IPS-15b (cell line): ENCODE data around the gene ZNF641.

Experiments used
- H3K27me3 ChIP-seq: one replicate; pipeline ENCODE4 v1.6.1; 2013; ENCODE audit warnings: low read length; ENCODE audit not compliant: control insufficient read depth, insufficient read depth
- H3K36me3 ChIP-seq: one replicate; pipeline ENCODE4 v1.6.1; 2013; ENCODE audit warnings: low read length; ENCODE audit not compliant: control insufficient read depth, insufficient read depth
- H3K4me1 ChIP-seq: one replicate; pipeline ENCODE4 v1.6.1; 2013; ENCODE audit warnings: mild to moderate bottlenecking, low read length; ENCODE audit not compliant: control insufficient read depth, insufficient read depth
- H3K4me3 ChIP-seq: one replicate; pipeline ENCODE4 v1.5.1; 2013; ENCODE audit warnings: low read depth, low read length
- H3K9ac ChIP-seq: one replicate; pipeline ENCODE4 v1.6.1; 2013; ENCODE audit warnings: low read depth, mild to moderate bottlenecking, low read length
- H3K9me3 ChIP-seq: one replicate; pipeline ENCODE4 v1.6.1; 2013; ENCODE audit warnings: mild to moderate bottlenecking, low read length; ENCODE audit not compliant: control insufficient read depth, insufficient read depth

ZNF641 gene

GRCh38 chr12:48350249-48351021 is at the start of gene ZNF641:
Gene ZNF641, minus strand, starts transcription at chr12:48350919. Its CDS starts 2,829 bp downstream, at chr12:48348090.
- peaks cover 3% of the 10 kb centered on the region for H3K4me1 ChIP-seq
- no peaks in the 10 kb centered on the region for H3K36me3 ChIP-seq
- no peaks in the 10 kb centered on the region for H3K9me3 ChIP-seq
- peaks cover 29% of the 10 kb centered on the region for H3K27me3 ChIP-seq
- peak within 1 kb of the TSS; percentile 93 for H3K4me3 ChIP-seq
- peak within 1 kb of the TSS; percentile 37 for H3K9ac ChIP-seq

GRCh38 chr12:48390026-48390425 is 39.3 kb upstream of the ZNF641 start:
- H3K9ac ChIP-seq: no peak overlapping the region
- H3K27me3 ChIP-seq: peaks cover 5% of the 10 kb centered on the region
- H3K4me3 ChIP-seq: no peak overlapping the region
- no peaks in the 10 kb centered on the region for H3K36me3 ChIP-seq
- no peaks in the 10 kb centered on the region for H3K9me3 ChIP-seq
- H3K4me1 ChIP-seq: no peaks in the 10 kb centered on the region

DNA sequence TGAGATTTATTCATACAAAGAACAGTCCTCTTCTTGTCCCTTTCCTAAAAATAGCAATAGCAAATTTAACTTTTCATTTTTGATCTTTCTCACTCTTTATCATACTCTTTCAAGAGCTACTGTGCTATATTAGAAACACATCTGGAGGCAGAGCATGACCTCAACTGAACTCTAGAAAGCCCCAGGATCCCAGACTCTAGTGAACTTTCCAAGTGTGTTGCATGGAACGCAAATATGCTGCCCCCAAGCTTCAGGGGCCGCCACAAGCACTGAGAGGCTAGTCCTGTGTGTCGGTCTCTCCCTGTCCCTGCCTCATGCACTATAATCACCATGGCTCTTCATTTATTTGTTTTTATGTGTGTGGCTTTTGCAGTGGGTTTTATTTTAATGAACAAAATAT is 38.7 kb upstream of the ZNF641 start:
- Histone ChIP-seq H3K36me3 (no peaks in the 10 kb centered on the region), H3K4me3 (no peak overlapping the region), H3K4me1 (no peaks in the 10 kb centered on the region), H3K9me3 (no peaks in the 10 kb centered on the region), H3K27me3 (peaks cover 4% of the 10 kb centered on the region), H3K9ac (no peak overlapping the region)

DNA sequence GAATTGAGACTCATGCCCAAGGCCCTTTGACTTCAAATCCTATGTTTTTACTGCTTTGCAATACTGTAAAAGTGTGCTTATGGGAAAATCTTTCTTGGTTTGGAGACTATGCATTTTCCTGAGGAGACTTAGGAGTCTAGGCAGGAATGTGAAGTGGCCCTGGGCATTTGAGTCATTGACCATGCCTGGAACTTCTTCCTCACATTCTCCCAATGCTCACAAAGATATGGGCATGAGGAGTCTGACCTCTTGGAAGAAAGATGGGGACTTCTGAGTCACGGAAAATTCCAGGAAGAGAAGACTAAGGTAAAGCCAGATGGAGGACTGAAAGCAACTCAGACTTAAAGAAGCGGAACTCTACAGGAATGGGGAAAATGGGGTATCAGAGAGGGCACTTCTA is 38.2 kb upstream of the ZNF641 start:
- no peaks in the 10 kb centered on the region for H3K36me3 ChIP-seq
- no peak overlapping the region for H3K9ac ChIP-seq
- no peak overlapping the region for H3K4me3 ChIP-seq
- no peaks in the 10 kb centered on the region for H3K9me3 ChIP-seq
- H3K4me1 ChIP-seq: no peaks in the 10 kb centered on the region
- no peaks in the 10 kb centered on the region for H3K27me3 ChIP-seq

DNA sequence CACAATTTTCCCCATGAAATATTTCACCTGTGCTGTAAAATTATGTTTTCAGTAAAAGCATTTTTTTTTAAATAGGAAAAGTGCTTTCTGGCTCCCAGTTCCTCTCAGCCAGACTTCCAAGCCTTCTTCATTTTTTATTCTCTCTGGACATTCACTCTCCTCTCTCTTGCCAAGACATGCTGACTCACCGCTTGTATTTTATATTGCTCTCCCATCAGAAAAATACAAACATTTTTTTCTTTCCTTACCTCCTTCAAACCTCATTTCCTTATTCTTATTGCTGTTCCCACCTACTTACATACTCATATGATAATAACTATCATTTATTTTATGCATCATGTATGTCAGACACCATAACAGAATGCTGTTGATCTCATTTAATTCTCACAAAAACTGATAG is 37.7 kb upstream of the ZNF641 start:
- Histone ChIP-seq H3K27me3 (no peaks in the 10 kb centered on the region), H3K4me3 (no peak overlapping the region), H3K9ac (no peak overlapping the region), H3K9me3 (no peaks in the 10 kb centered on the region), H3K4me1 (no peaks in the 10 kb centered on the region), H3K36me3 (no peaks in the 10 kb centered on the region)

DNA sequence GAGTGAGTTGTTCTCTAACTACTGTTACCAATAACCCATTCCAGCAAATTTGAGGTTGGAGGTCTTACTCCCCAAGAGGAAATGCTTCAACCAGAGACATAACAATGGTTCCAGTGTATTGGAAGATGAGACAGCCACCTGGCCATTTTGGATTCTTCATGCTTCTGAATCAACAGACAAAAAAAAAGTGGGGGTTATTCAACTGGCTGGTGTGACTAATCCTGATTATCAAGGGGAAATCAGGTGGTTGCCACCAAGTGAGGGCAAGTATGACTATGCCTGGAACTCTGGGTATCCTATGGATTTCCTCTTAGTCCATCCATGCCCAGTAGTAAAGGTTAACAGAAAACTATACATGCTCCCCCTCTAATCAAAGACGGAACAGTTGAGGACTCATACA is 29.9 kb upstream of the ZNF641 start:
- no peak overlapping the region for H3K9ac ChIP-seq
- H3K36me3 ChIP-seq: no peaks in the 10 kb centered on the region
- H3K9me3 ChIP-seq: peaks cover 3% of the 10 kb centered on the region
- H3K4me3 ChIP-seq: no peak overlapping the region
- H3K4me1 ChIP-seq: no peaks in the 10 kb centered on the region
- H3K27me3 ChIP-seq: peaks cover 5% of the 10 kb centered on the region

- Histone ChIP-seq H3K27me3 (peaks cover 5% of the 10 kb centered on the region), H3K9ac (no peak overlapping the region), H3K36me3 (no peaks in the 10 kb centered on the region), H3K4me1 (no peaks in the 10 kb centered on the region), H3K4me3 (no peak overlapping the region), H3K9me3 (peaks cover 3% of the 10 kb centered on the region)
Measured at GRCh38 chr12:48379794-48380193, 29.1 kb upstream of the ZNF641 start.

DNA sequence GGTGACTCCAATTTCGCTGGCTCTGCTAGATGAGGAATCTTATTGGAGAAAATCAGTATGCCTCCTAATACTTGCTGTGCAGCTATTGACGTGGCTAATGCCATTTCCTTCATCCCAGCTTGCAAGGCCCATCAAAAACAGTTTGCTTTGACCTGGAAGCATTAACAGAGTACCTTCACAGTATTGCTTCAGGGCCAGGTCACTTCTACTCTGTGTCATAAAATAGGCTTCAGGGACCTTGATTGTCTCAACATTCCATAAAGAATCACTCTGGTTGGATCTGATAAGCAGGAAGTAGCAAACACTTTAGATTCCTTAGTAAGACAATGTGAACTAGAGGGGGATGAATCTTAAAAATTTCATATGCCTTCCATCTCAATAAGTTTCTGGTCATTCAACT is 26.9 kb upstream of the ZNF641 start:
- Histone ChIP-seq H3K4me3 (no peak overlapping the region), H3K9ac (no peak overlapping the region), H3K9me3 (peaks cover 3% of the 10 kb centered on the region), H3K27me3 (peaks cover 7% of the 10 kb centered on the region), H3K36me3 (no peaks in the 10 kb centered on the region), H3K4me1 (no peaks in the 10 kb centered on the region)

- H3K9ac ChIP-seq: no peak overlapping the region
- H3K9me3 ChIP-seq: no peaks in the 10 kb centered on the region
- peaks cover 2% of the 10 kb centered on the region for H3K27me3 ChIP-seq
- no peaks in the 10 kb centered on the region for H3K36me3 ChIP-seq
- H3K4me3 ChIP-seq: no peak overlapping the region
- no peaks in the 10 kb centered on the region for H3K4me1 ChIP-seq
Measured at GRCh38 chr12:48374164-48374563, 23.4 kb upstream of the ZNF641 start.

- H3K36me3 ChIP-seq: no peaks in the 10 kb centered on the region
- no peak overlapping the region for H3K9ac ChIP-seq
- H3K4me1 ChIP-seq: no peaks in the 10 kb centered on the region
- H3K9me3 ChIP-seq: no peaks in the 10 kb centered on the region
- H3K27me3 ChIP-seq: no peaks in the 10 kb centered on the region
- H3K4me3 ChIP-seq: no peak overlapping the region
Measured at GRCh38 chr12:48366131-48366530, 15.4 kb upstream of the ZNF641 start.

DNA sequence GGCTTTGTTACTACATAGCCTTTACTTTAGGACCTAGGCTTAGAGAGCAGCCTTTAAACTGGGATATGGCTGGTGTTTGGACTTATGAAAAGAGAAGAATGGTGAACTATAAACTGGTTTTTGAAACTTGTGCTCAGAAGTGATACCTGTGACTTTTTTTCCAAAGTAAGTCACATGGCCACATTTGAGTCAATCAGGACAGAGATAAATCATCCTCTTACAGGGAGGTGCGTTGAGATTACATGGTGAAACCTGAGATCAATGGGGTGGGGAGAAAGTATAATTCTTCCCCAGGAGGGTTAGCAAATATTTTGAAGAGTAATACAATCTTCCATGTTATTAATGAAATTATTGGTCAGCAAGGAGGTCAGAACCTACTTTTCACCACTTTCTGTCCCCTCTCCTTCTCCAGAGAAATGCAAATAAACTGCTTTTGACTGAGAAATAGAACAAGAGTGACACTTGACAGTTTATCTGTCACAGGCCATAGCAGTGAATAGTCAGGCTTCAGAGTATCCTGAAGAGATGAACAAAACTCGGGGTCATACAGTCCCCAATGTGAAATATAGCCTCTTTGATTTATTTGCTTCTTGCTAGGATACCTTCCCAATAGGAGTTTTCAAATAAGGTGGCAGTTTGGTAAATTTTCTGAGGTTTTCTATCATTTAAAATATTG is 11.1 kb upstream of the ZNF641 start:
- Histone ChIP-seq H3K4me3 (no peak overlapping the region), H3K27me3 (no peaks in the 10 kb centered on the region), H3K9me3 (no peaks in the 10 kb centered on the region), H3K9ac (no peak overlapping the region), H3K4me1 (no peaks in the 10 kb centered on the region), H3K36me3 (no peaks in the 10 kb centered on the region)

DNA sequence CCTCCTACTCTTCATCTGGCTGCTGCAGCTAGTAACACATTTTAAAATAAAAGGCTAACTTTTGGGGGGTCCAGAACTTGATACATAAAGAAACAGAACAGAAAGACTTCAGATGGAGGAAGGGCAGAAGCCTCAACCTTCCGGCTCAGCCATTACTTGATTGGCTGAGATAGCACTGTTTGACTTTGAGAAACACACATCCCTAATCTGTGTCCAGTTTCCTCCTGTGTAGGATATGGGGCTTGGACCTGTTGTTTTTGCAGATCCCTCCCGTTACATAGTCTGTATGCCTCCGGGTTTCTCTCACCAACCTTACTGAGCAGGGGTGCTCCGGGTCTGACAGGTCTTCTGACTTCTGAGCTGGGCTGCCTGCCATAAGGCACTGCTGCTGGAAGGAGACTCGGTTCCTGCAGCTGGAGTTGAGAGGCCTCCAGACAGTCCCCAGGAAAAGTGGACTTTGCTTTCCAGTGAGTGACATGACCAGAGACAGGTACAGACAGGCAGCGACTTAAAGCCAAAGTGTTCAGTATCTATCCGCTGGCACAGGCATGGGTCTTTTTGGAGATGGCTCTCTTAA is 8.3 kb upstream of the ZNF641 start:
- Histone ChIP-seq H3K4me1 (no peaks in the 10 kb centered on the region), H3K9me3 (no peaks in the 10 kb centered on the region), H3K4me3 (no peak overlapping the region), H3K36me3 (no peaks in the 10 kb centered on the region), H3K9ac (no peak overlapping the region), H3K27me3 (peaks cover 12% of the 10 kb centered on the region)
